GM19324 (cell line): ENCODE data around the gene SLC35G1.

ENCODE experiments used
- ATAC-seq: cut with Tn5 transposase; IDR thresholded peaks from one replicate; pipeline ENCODE4 v1.9.1; 2021; ENCODE audit warnings: mild to moderate bottlenecking, moderate library complexity; ENCODE audit not compliant: unreplicated experiment, low FRiP score

Gene SLC35G1

GRCh38 chr10:93893646-93894515 lies at the start of gene SLC35G1:
Gene SLC35G1, plus strand, starts transcription at chr10:93893978. Its CDS starts 56 bp downstream, at chr10:93894034.
- peak; percentile 94 for ATAC-seq

GRCh38 chr10:93844979-93845626 lies 48.7 kb upstream of the SLC35G1 start:
- no peak for ATAC-seq

GRCh38 chr10:93849593-93849992 lies 44.2 kb upstream of the SLC35G1 start:
- no peak for ATAC-seq

- no peak for ATAC-seq
Measured at GRCh38 chr10:93850031-93851015, 43.5 kb upstream of the SLC35G1 start.

GRCh38 chr10:93851169-93851568 lies 42.6 kb upstream of the SLC35G1 start:
- no peak for ATAC-seq

GRCh38 chr10:93852476-93853095 lies 41.2 kb upstream of the SLC35G1 start:
- peak; percentile 60 for ATAC-seq

- ATAC-seq: no peak
Measured at GRCh38 chr10:93854975-93855374, 38.8 kb upstream of the SLC35G1 start.

- ATAC-seq: no peak
Measured at GRCh38 chr10:93856349-93857145, 37.2 kb upstream of the SLC35G1 start.

- no peak for ATAC-seq
Measured at GRCh38 chr10:93859049-93859655, 34.6 kb upstream of the SLC35G1 start.

- ATAC-seq: no peak
Measured at GRCh38 chr10:93861825-93862224, 32.0 kb upstream of the SLC35G1 start.

- ATAC-seq: no peak
Measured at GRCh38 chr10:93865794-93866425, 27.9 kb upstream of the SLC35G1 start.

GRCh38 chr10:93867525-93867924 lies 26.3 kb upstream of the SLC35G1 start:
- no peak for ATAC-seq

- ATAC-seq: no peak
Measured at GRCh38 chr10:93871671-93872204, 22.0 kb upstream of the SLC35G1 start.

GRCh38 chr10:93872375-93873158 lies 21.2 kb upstream of the SLC35G1 start:
- ATAC-seq: no peak

- no peak for ATAC-seq
Measured at GRCh38 chr10:93873420-93874115, 20.2 kb upstream of the SLC35G1 start.

- no peak for ATAC-seq
Measured at GRCh38 chr10:93874309-93875031, 19.3 kb upstream of the SLC35G1 start.
